Esophagus mucosa (tissue), 1 donor: ENCODE data around the gene IER3IP1. TPM values are rescaled to one million over a fixed set of nuclear protein-coding genes. Genes with fewer than 3 reads are reported as not detected.
"Not testable (repeated sequence)": the region's sequence is repeated elsewhere in the genome, so short reads cannot be mapped to it uniquely, and the experiment has no call there.

Source experiments
- ATAC-seq: fragments of 200-7000 bp; cut with Tn5 transposase; one replicate; pipeline ENCODE4 v1.9.1; 2020
- total RNA-seq: library from RNA; stranded (reverse); gene quantifications from one replicate; pipeline ENCODE4 v1.2.4, GENCODE V29; 2023
- donor health status: DM: yes; HTN: yes; CAD: no.

The IER3IP1 gene
- total RNA-seq, 1 donor from 2014 or later, result 7.1 TPM

- ATAC-seq, result not testable (repeated sequence)
Measured at GRCh38 chr18:47158404-47158803, 17.8 kb downstream of the IER3IP1 start.

DNA sequence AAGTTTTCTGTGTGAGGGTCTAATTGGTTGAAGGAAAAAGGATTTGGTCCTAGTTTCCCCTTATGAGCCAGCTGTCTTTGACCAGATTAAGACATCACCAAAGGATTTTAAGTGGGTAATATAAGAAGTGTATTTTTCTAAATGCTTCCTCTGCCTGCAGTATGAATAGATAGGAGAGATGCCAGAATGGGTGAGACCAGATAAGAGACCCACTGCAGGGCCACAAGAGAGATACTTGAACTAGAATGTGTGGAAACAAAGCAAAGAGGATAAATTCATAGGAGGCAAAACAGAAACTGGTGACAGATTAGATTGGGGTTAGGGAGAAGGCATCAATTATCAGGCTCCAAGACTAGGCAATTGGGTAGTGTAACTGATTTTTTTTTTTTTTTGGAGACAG, 24.7 kb downstream of the IER3IP1 start:
- no peak for ATAC-seq

GRCh38 chr18:47150824-47151366, 25.3 kb downstream of the IER3IP1 start:
- ATAC-seq, result peak; percentile 43

GRCh38 chr18:47150029-47150823, 25.9 kb downstream of the IER3IP1 start, which contains the start of gene HDHD2:
Gene HDHD2 (minus strand): TSS chr18:47150500. CDS start chr18:47136439, 14,061 bp downstream.
- ATAC-seq, result peak; percentile 91

- no peak for ATAC-seq
Measured at GRCh38 chr18:47149457-47150028, 26.6 kb downstream of the IER3IP1 start.

DNA sequence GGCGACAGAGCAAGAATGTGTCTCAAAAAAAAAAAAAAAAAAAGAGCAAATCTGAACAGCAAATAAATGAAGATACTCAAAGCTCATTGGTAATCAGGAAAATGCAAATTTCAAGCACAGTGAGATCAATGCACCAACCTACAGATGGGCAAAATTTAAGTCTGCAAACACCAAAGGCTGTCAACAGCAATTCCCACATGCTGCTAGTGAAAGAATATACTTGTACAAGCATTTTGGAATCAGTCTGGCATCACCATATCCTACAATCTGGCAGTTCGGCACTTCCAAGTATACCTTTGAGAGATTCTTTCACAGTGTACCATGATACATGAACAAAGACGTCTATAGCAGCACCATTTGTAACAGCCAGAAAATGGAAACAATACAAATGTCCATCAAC, 30.0 kb downstream of the IER3IP1 start:
- ATAC-seq, result no peak

GRCh38 chr18:47143899-47144485, 32.2 kb downstream of the IER3IP1 start:
- ATAC-seq, result no peak

DNA sequence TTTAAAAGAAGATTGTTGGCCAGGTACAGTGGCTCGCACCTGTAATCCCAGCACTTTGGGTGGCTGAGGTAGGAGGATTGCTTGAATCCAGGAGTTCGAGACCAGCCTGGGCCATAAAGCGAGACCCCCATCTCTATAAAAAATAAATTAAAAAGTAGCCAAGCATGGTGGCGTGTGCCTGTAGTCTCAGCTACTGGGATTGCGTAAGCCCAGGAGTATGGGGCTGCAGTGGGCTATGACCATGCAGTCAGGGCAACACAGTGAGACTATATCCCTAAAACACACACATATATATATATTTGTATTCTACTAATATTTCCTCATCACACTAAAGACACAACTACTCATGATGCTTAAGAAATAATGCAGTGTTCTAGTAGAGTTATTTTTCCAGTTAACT, 33.0 kb downstream of the IER3IP1 start:
- no peak for ATAC-seq

DNA sequence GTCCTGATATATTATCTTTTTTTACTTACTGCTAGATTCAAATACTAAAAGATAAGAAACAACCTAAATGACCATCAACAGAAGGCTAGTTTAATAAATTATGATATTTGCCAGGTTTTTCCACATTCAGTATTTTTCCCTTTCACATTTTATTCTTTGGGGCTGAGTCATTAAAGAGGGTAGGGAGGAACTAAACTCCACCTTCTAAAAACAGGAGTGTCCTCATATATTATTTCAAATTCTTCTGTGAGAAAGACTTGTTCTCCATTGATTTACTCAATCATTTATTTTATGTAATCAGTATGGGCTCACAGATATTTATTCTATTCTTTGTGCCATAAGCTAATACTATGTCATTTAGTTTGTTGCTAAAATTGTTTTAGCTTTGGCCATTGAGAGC, 34.9 kb downstream of the IER3IP1 start:
- ATAC-seq, result no peak

DNA sequence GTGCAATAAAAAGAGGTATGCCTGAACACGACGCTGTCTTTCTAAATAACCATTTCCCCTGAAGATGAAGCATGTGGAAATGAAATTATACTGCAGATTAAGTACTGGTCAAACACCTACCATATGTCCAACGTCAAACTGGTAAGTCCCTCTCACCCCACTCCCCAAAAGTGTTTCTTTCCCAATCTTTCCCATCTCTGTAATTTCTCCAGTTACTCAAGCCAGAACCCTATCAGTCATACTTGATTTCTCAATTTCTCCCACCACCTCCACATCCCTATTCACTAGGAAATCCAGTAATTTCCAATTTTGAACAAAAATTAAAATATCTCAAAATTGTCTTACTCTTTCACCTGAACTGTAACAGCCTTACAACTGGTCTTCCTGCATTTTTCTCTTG, 55.0 kb downstream of the IER3IP1 start:
- ATAC-seq, result no peak

DNA sequence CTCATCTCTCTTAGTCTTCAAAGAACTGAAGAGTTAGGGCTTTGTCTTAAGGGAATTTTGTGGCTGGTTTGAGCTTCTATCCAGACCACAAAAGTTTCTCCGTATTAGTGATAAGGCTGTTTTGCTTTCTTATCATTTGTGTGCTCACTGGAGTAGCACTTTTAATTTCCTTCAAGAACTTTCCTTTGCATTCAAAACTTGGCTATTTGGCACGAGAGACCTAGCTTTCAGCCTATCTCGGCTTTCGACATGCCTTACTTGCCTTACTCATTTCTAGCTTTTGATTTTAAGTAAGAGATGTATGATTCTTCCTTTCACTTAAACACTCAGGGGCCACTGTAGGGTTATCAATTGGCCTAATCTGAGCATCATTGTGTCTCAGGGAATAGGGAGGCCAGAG, 55.7 kb downstream of the IER3IP1 start:
- ATAC-seq, result no peak

GRCh38 chr18:47118981-47119380, 57.2 kb downstream of the IER3IP1 start:
- ATAC-seq, result no peak

GRCh38 chr18:47115205-47115604, 61.0 kb downstream of the IER3IP1 start:
- ATAC-seq, result no peak

- ATAC-seq, result no peak
Measured at GRCh38 chr18:47113796-47114540, 62.2 kb downstream of the IER3IP1 start.

DNA sequence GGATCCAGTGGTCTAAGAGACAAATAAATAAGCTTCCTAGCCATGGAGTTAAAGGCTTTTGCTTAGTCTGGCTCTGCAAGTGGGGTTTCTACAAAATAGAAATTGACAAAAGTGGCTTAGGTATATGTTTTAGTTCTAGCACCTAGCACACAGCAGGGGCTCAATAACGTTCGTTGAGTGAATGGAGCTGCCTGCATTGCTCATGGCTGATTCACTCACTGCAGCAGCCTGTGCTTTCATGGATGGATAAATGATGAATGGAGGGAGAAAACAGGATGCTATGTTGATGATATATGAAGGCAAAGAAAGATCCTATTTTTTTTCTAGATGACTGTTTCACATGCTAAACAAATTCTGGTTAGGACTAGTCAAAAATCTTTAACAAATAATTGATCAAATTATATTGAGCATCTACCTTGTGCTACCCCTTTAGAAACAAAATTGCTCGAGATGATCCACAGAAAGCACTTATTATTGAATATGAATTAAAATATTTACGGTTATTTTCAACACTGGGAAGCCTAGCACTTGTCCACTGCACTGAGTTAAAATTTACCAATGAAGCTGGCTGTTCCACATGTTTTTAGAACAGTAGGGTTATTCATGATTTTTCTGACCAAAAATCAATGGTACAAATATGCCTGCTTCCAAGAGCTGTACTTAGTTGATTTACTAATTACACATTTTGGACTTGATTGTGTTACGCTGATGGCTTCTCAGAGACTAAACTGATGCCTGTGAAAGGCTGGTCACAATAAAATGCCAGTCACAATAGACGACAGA, 65.5 kb downstream of the IER3IP1 start:
- ATAC-seq, result no peak

GRCh38 chr18:47109720-47110119, 66.4 kb downstream of the IER3IP1 start:
- ATAC-seq, result no peak

- no peak for ATAC-seq
Measured at GRCh38 chr18:47108998-47109405, 67.2 kb downstream of the IER3IP1 start.

GRCh38 chr18:47108373-47108772, 67.8 kb downstream of the IER3IP1 start:
- no peak for ATAC-seq
